Loucy (cell line): ENCODE results near the gene MYCL.

Experiments used
- CTCF ChIP-seq: fragments of 200-600 bp; sonication (generic); conservative IDR thresholded peaks from 2 replicates; pipeline ENCODE4 v1.5.1; 2014; ENCODE audit warnings: mild to moderate bottlenecking, antibody characterized with exemption, low read length
- EZH2phosphoT487 ChIP-seq: fragments of 200-600 bp; IDR thresholded peaks from 2 replicates; pipeline ENCODE4 v1.6.1; 2018; ENCODE audit warnings: antibody characterized with exemption, mild to moderate bottlenecking, moderate library complexity, borderline replicate concordance

- TF ChIP-seq CTCF (no peak), EZH2phosphoT487 (no peak)
Measured at GRCh38 chr1:39900662-39901463, 854 bp downstream of the MYCL start.
